OCI-LY7 (cell line): ENCODE results near the gene SKOR2. TPM values are rescaled to one million over a fixed set of nuclear protein-coding genes. Genes with fewer than 3 reads are reported as not detected.

ENCODE experiments used
- BruUV-seq: library from RNA; stranded (reverse); fragments of 400-500 nt; replicated peaks from 2 replicates; lab custom pipeline; 2021; lab: Mats Ljungman, UMichigan
- CTCF ChIA-PET: fragments of 300-600 bp; sonication (Branson Sonifier 250); formaldehyde crosslinking; loops from one replicate; lab custom pipeline; 2022; ENCODE audit warnings: antibody characterized with exemption; ENCODE audit not compliant: unreplicated experiment; lab: Charles Lee
- POLR2A ChIA-PET: fragments of 300-600 bp; sonication (Branson Sonifier 250); formaldehyde crosslinking; loops from one replicate; lab custom pipeline; 2022; ENCODE audit warnings: antibody characterized with exemption; lab: Charles Lee
- DNase-seq: peaks from one replicate; pipeline ENCODE4 v3.0.0-alpha.2; 2015; ENCODE audit warnings: low spot score
- H2AFZ ChIP-seq: fragments of 200-600 bp; sonication (generic), shearing (Covaris generic); 2 replicates; pipeline ENCODE4 v1.6.1; 2014; ENCODE audit warnings: mild to moderate bottlenecking, antibody characterized with exemption, low read length, moderate library complexity
- H3K27ac ChIP-seq: fragments of 200-600 bp; sonication (generic); 2 replicates; pipeline ENCODE4 v1.5.1; 2014; ENCODE audit warnings: mixed run types, low read depth, mild to moderate bottlenecking, moderate library complexity, low read length, inconsistent platforms; ENCODE audit not compliant: poor library complexity, severe bottlenecking
- H3K36me3 ChIP-seq: fragments of 200-600 bp; sonication (generic); 2 replicates; pipeline ENCODE4 v1.6.1; 2014; ENCODE audit warnings: mild to moderate bottlenecking, antibody characterized with exemption, low read length, moderate library complexity, mixed read lengths; ENCODE audit not compliant: insufficient read depth
- H3K4me1 ChIP-seq: fragments of 200-600 bp; sonication (generic); 2 replicates; pipeline ENCODE4 v1.5.1; 2014; ENCODE audit warnings: mild to moderate bottlenecking, low read length; ENCODE audit not compliant: insufficient read depth, poor library complexity, severe bottlenecking
- H3K4me2 ChIP-seq: fragments of 200-600 bp; sonication (generic); 2 replicates; pipeline ENCODE4 v1.6.1; 2014; ENCODE audit warnings: mild to moderate bottlenecking, low read length
- H3K4me3 ChIP-seq: fragments of 200-600 bp; sonication (generic); 2 replicates; pipeline ENCODE4 v1.5.1; 2014; ENCODE audit warnings: mild to moderate bottlenecking, low read depth, low read length; ENCODE audit not compliant: poor library complexity, severe bottlenecking
- H3K79me2 ChIP-seq: fragments of 200-600 bp; sonication (generic); 2 replicates; pipeline ENCODE4 v1.6.1; 2016; ENCODE audit warnings: low read depth, mild to moderate bottlenecking, low read length, moderate library complexity, mixed read lengths; ENCODE audit not compliant: insufficient read depth
- H3K9me2 ChIP-seq: fragments of 200-600 bp; sonication (generic); 2 replicates; pipeline ENCODE4 v1.6.1; 2016; ENCODE audit warnings: mild to moderate bottlenecking, low read length, mixed read lengths; ENCODE audit not compliant: insufficient read depth
- H3K9me3 ChIP-seq: fragments of 200-600 bp; sonication (generic); 2 replicates; pipeline ENCODE4 v1.6.1; 2014; ENCODE audit warnings: mild to moderate bottlenecking, mixed run types, low read length, mixed read lengths
- H4K20me1 ChIP-seq: fragments of 200-600 bp; sonication (generic); 2 replicates; pipeline ENCODE4 v1.6.1; 2014; ENCODE audit warnings: mild to moderate bottlenecking, antibody characterized with exemption, low read length, moderate library complexity, mixed read lengths; ENCODE audit not compliant: insufficient read depth
- CTCF ChIP-seq: fragments of 200-600 bp; sonication (generic); conservative IDR thresholded peaks from 2 replicates; pipeline ENCODE4 v1.5.1; 2014; ENCODE audit warnings: mild to moderate bottlenecking, antibody characterized with exemption, low read length, moderate library complexity, mixed read lengths
- EZH2phosphoT487 ChIP-seq: fragments of 200-600 bp; sonication (generic); IDR thresholded peaks from 2 replicates; pipeline ENCODE4 v1.6.1; 2018; ENCODE audit warnings: low read depth, borderline replicate concordance, mild to moderate bottlenecking, mixed run types, antibody characterized with exemption, low read length, moderate library complexity, mixed read lengths
- intact Hi-C: fragments of 100-400 bp; cut with micrococcal nuclease; formaldehyde crosslinking; loops from one replicate; pipeline ENCODE4 v1.10.0; 2022; ENCODE audit not compliant: unreplicated experiment
- total RNA-seq, 2 experiments: library from RNA; depleted of rRNA in 1 of 2; stranded (reverse); fragments of >200 nt in 1 of 2; shearing (Covaris generic) in 1 of 2; gene quantifications; 2 replicates each; pipeline ENCODE4 v1.2.3, GENCODE V29; 2014 to 2022

SKOR2 gene
- total RNA-seq, 2 experiments from 2014 or later, result not detected

- Histone ChIP-seq H3K27ac (peak overlapping the region; percentile 25), H3K4me3 (peak overlapping the region; percentile 92), H2AFZ (peak overlapping the region; percentile 60; the same call in 1 of the 2 replicates), H4K20me1 (no peaks in the 10 kb centered on the region), H3K79me2 (peaks cover 7% of the 10 kb centered on the region; the same call in 1 of the 2 replicates), H3K36me3 (no peaks in the 10 kb centered on the region; the same call in 1 of the 2 replicates), H3K9me2 (no peaks in the 10 kb centered on the region), H3K4me1 (peaks cover 12% of the 10 kb centered on the region), H3K9me3 (no peaks in the 10 kb centered on the region), H3K4me2 (peak overlapping the region; percentile 83)
- DNase-seq, result no peak
- POLR2A ChIA-PET, result interaction anchor here (0.6 kb wide), 1 partner anchor 64 kb away, joined by 4 read pairs; no protein-coding TSS in a partner anchor
- CTCF ChIA-PET, result no interaction called here
- TF ChIP-seq CTCF (no peak), EZH2phosphoT487 (no peak)
- BruUV-seq, result no TSS peak
- intact Hi-C loops, result no loop called here
These were observed 76.1 kb downstream of the SKOR2 start for GRCh38 chr18:47175283-47175897.

- Histone ChIP-seq H3K36me3 (no peaks in the 10 kb centered on the region; the same call in 1 of the 2 replicates), H3K4me1 (peaks cover 8% of the 10 kb centered on the region), H2AFZ (no peak overlapping the region; the same call in 1 of the 2 replicates), H3K4me3 (peak overlapping the region; percentile 92), H3K79me2 (peaks cover 7% of the 10 kb centered on the region; the same call in 1 of the 2 replicates), H3K9me2 (no peaks in the 10 kb centered on the region), H4K20me1 (no peaks in the 10 kb centered on the region), H3K9me3 (no peaks in the 10 kb centered on the region), H3K27ac (no peak overlapping the region), H3K4me2 (peak overlapping the region; percentile 83)
- BruUV-seq, result no TSS peak
- intact Hi-C loops, result no loop called here
- no peak for DNase-seq
- POLR2A ChIA-PET, result no interaction called here
- CTCF ChIA-PET, result no interaction called here
- TF ChIP-seq CTCF, result no peak
- no peak for TF ChIP-seq EZH2phosphoT487
These were observed 76.8 kb downstream of the SKOR2 start for GRCh38 chr18:47174545-47175116.

GRCh38 chr18:47172476-47172875, 79.0 kb downstream of the SKOR2 start:
- Histone ChIP-seq H3K27ac (no peak overlapping the region), H3K4me2 (no peak overlapping the region), H3K4me1 (peaks cover 8% of the 10 kb centered on the region), H3K4me3 (no peak overlapping the region), H3K9me3 (no peaks in the 10 kb centered on the region), H2AFZ (no peak overlapping the region), H3K79me2 (peaks cover 7% of the 10 kb centered on the region; the same call in 1 of the 2 replicates), H3K9me2 (no peaks in the 10 kb centered on the region), H3K36me3 (no peaks in the 10 kb centered on the region; the same call in 1 of the 2 replicates), H4K20me1 (no peaks in the 10 kb centered on the region)
- CTCF ChIA-PET, result no interaction called here
- BruUV-seq, result no TSS peak
- DNase-seq, result no peak
- TF ChIP-seq EZH2phosphoT487, result no peak
- no peak for TF ChIP-seq CTCF
- intact Hi-C loops, result no loop called here
- POLR2A ChIA-PET, result no interaction called here
